ENCODE results near the gene KCNT1.
A peak's percentile ranks its signal among the peaks of the same experiment; 100 is the strongest.

DNA sequence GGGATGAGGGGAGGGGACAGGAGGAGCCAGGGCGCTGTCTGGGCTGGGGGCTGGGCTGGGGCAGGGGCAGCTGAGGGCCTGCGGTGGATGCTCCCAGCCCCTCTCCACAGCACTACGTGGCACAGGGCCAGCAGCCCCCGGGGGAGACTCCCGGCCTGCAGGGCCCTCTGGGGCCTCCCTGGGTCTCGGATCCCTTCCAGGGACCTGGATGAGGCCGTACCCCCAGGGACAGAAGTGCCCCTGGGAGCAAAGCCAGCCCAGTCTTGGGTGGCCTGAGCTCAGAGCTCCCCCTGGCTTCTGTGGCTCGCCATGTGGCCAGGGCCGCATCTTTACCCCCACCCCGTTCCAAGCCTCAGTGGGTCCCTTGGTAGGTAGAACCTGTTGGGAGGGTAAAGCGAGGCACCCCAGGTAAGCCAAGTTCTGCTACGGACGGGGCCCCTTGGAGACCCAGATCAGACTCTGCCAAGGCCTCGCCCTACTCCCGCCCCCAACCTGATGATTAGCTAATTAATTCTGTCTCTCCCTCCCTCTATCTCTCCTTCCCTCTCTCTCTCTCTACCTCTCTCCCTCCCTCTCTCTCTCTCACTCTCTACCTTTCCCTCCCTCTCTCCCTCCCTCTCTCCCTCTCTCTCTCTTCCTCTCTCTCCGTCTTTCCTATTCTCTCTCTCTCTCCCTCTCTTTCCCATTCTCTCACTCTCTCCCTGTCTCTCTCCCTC is 24.3 kb downstream of the KCNT1 start:
- TF ChIP-seq JUND (IDR thresholded peaks at IDR 0.05; ENCODE audit: low read depth, low read length) (no peak), CHD2 (IDR thresholded peaks at IDR 0.05; ENCODE audit: borderline replicate concordance, low read depth, low read length) (no peak), CTCF (IDR thresholded peaks at IDR 0.05 in 2 of 3, conservative IDR thresholded peaks at IDR 0.05 in 1 of 3; ENCODE audit: control insufficient read depth in 2 of 3, extremely low read depth in 1 of 3, insufficient read depth in 1 of 3, low read depth in 3 of 3, low read length in 3 of 3) (peak in 2 of 3 experiments; percentile 7 to 18; a peak in 1 of 6 replicates)
- TF ChIP-seq, protein P1, sequence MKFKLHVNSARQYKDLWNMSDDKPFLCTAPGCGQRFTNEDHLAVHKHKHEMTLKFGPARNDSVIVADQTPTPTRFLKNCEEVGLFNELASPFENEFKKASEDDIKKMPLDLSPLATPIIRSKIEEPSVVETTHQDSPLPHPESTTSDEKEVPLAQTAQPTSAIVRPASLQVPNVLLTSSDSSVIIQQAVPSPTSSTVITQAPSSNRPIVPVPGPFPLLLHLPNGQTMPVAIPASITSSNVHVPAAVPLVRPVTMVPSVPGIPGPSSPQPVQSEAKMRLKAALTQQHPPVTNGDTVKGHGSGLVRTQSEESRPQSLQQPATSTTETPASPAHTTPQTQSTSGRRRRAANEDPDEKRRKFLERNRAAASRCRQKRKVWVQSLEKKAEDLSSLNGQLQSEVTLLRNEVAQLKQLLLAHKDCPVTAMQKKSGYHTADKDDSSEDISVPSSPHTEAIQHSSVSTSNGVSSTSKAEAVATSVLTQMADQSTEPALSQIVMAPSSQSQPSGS (IDR thresholded peaks at IDR 0.05; ENCODE audit: low read length), result no peak

Data from GM12878 (cell line).